Activated CD4-positive, alpha-beta T cell treated with anti-CD3 and anti-CD28 coated beads for 1 hour (primary cell): Measurements from ENCODE around the gene RIC3.
"Not testable (repeated sequence)": the region's sequence is repeated elsewhere in the genome, so short reads cannot be mapped to it uniquely, and the experiment has no call there.

Experiments used
- DNase-seq: peaks from one replicate; pipeline ENCODE4 v3.0.0-alpha.2; 2020

The RIC3 gene

DNA sequence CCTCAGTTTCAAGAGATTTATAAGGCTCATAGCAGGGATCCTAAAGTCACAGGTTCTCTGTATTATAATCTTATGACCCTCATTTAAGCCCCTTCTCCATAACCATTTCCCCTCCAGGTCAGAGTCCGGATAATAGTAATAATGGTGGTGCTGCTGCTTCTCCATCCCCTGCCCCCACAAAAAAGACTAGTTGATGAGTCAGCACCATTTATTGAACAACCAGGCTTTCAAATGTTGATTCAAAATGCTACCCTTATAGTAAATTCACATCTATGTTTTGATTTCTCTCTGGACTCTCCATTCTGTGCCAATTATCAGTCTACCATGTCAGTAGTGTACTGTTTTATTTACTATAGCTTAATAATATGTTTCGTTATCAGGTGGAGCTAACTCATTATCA is 17.6 kb upstream of the RIC3 start:
- DNase-seq: no peak

- no peak for DNase-seq
Measured at GRCh38 chr11:8183111-8183510, 14.3 kb upstream of the RIC3 start.

- no peak for DNase-seq
Measured at GRCh38 chr11:8180469-8180868, 11.6 kb upstream of the RIC3 start.

GRCh38 chr11:8178297-8178696 is 9.5 kb upstream of the RIC3 start:
- DNase-seq: no peak

DNA sequence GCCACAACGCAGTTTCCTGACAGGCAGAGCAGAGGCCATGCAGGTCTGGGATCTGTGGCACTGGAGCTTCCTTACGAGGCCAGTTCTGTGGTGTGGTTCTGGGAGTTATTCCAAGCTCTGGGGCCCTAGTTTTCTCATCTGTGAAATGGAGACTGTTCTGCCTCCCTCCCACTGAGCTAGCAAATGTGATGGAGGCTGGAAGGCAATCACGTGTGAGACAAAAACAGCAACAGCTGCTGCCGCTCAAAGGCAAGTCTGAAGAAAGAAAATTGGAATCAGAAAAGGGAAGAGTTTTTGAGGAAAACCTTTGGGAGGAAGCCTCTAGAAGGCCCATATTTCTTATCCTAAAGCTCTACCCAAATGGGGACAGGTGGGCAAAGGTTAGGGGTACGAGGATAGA is 8.3 kb upstream of the RIC3 start:
- no peak for DNase-seq

DNA sequence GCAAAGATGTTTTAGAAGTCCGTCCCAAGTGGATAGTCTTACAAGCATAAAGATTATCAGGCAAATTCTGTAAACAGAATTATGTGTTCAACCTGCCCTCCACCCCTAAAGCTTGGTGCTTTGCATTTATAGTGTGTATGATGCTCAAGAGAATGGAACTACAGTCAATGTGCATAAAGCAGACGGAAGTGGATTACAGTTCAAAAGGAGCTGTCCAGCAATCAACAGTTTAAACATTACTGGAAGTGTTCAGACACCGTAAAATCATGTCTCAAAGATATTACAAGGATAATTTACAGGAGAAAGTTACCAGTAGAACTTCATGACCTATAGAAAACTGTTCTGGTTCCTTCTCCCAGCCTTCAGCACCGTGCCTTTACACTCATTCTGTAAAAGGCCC is 1.0 kb downstream of the RIC3 start:
- no peak for DNase-seq

- no peak for DNase-seq
Measured at GRCh38 chr11:8164746-8165145, 4.1 kb downstream of the RIC3 start.

GRCh38 chr11:8161627-8162304 is 7.1 kb downstream of the RIC3 start:
- not testable (repeated sequence) for DNase-seq

DNA sequence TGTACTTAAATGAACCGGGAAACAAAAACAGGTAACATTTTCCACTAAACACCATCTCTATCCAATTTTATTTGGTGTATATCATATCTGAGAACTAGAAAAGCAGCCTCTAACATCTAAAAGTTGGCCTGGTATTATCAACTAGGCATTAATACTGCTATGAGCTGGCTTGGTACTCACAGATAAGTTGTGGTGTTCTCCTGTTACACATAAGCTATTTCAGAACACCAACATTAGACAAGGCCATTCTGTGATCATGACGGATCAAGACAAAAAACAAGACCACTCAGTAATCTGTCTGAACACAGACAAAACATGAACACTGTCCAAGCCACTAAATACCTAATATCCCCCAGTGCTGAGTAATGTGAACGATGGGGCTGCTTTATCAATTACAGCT is 11.9 kb downstream of the RIC3 start:
- DNase-seq: no peak

GRCh38 chr11:8149726-8150125 is 19.1 kb downstream of the RIC3 start:
- no peak for DNase-seq

GRCh38 chr11:8138526-8138925 is 30.3 kb downstream of the RIC3 start:
- DNase-seq: no peak

- DNase-seq: no peak
Measured at GRCh38 chr11:8127447-8127846, 41.4 kb downstream of the RIC3 start.

DNA sequence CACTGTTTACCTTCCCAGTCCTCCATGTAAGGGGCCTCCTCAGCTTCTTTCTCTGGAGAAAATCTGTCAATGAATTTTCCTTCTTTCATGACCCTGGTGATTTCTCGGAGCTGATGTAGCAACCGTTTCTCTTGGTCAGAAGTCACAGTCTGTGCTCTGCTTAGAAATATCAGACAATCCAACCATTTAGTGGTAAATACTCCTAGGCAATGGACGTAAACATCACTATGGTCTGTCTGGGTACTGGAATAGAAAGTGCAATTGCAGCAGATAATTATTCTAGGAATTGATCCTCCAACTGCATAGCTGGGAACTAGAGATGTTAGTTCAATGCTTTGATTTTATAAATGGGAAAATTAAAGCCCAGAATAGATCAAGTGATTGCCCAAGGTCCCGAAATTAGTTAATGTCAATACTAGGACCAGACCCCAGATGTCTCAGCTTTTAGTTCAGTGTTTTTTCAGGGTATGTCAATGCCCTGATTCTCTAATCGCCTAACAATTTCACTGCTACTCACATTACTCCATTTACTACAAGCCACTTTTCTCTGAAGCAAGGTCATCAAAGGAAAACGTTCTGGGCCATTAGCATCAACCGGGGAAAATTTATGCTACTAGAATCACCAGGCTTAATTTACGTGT is 42.1 kb downstream of the RIC3 start:
- DNase-seq: no peak

DNA sequence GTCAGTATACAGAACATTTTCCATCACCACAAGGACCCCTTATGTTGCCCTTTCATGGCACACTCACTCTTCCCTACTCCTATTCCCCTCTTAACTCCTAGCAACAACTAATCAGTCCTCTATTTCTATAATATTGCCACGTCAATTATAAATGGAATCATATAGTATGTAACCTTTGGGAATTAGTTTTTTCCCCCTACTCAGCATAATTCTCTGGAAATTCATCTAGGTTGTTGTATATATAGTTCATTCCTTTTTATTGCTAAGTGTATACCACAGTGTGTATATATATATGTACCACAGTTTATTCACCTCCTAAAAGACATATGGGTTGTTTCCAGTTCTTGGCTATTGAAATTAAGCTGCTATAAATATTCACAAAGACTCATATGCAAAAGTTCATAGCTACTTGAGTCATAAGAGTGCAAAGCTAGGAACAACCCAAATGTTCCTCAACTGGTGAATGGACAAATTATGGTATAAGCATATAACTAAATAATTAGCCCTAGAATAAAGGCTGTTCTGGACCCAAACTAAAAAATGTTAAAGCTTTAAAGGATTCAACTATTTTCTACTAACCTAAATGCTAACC is 46.6 kb downstream of the RIC3 start:
- no peak for DNase-seq

GRCh38 chr11:8111636-8112035 is 57.2 kb downstream of the RIC3 start:
- DNase-seq: no peak

DNA sequence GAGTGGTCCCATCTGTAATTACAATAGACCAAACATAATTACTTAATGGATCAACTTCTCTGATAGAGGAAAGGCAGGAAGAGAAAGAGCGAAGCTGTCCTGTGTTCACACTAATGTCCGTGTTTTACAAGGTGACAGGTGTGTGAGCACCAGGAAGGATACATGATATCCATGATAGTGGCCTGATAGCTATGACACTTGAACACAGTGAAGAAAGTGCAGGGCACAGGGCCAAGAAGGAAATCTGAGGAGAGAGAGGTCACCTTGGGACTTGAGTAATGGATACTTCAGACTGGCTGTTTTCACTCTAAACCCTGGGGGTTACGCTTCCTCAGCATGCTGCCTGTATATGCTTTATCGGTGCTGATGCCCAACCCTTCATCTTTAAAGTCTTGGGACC is 58.4 kb downstream of the RIC3 start:
- DNase-seq: no peak

GRCh38 chr11:8109675-8110074 is 59.1 kb downstream of the RIC3 start:
- no peak for DNase-seq

- no peak for DNase-seq
Measured at GRCh38 chr11:8108421-8108820, 60.4 kb downstream of the RIC3 start.

GRCh38 chr11:8107642-8108041 is 61.2 kb downstream of the RIC3 start:
- DNase-seq: no peak

- DNase-seq: no peak
Measured at GRCh38 chr11:8106679-8107078, 62.1 kb downstream of the RIC3 start.

- no peak for DNase-seq
Measured at GRCh38 chr11:8105666-8106065, 63.2 kb downstream of the RIC3 start.

DNA sequence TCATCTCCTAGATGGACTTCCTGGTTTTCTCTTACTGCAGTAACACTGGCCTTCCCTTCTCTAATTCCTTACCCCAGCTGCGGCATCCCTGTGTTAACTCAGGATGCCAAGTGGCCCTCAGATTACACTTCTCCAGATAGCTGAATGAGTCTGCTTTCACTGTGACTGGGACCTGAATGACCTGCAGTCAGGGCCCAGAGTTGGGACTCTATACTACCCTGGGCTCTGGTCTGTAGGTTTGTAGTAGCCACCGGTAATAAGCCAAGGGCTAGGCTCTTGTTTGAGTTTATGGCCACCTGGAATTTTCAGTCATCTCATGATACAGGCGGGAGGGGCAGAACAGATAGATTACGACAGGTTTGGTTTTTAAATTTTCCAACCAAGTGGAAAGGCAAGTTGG is 63.7 kb downstream of the RIC3 start:
- DNase-seq: no peak

- DNase-seq: no peak
Measured at GRCh38 chr11:8103909-8104308, 64.9 kb downstream of the RIC3 start.

DNA sequence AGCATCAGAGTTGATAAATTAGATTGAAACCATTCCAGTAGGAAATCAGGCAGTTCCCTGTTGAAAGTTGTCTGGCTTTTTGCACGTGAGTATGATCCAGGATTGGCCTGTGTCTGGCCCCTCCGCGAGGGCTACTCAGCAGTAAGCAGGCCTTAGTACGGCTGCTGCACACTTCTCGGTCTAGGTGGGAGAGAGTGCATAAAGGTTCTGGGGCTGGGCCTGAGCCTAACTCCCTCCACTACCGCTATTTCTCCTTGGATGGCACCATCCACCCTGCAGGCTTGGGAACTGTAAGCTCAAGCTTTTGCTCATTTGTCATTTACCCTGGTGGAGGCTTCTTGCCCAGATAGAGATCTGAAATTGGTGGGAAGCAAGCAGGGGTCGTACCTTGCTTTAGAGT is 65.9 kb downstream of the RIC3 start:
- DNase-seq: no peak
